HG02623 (cell line): ENCODE results near the gene MATK.
"Not testable (repeated sequence)": the region's sequence is repeated elsewhere in the genome, so short reads cannot be mapped to it uniquely, and the experiment has no call there.

Experiments
- ATAC-seq: cut with Tn5 transposase; IDR thresholded peaks from one replicate; pipeline ENCODE4 v1.9.1; 2021; ENCODE audit warnings: moderate library complexity; ENCODE audit not compliant: unreplicated experiment

MATK gene

DNA sequence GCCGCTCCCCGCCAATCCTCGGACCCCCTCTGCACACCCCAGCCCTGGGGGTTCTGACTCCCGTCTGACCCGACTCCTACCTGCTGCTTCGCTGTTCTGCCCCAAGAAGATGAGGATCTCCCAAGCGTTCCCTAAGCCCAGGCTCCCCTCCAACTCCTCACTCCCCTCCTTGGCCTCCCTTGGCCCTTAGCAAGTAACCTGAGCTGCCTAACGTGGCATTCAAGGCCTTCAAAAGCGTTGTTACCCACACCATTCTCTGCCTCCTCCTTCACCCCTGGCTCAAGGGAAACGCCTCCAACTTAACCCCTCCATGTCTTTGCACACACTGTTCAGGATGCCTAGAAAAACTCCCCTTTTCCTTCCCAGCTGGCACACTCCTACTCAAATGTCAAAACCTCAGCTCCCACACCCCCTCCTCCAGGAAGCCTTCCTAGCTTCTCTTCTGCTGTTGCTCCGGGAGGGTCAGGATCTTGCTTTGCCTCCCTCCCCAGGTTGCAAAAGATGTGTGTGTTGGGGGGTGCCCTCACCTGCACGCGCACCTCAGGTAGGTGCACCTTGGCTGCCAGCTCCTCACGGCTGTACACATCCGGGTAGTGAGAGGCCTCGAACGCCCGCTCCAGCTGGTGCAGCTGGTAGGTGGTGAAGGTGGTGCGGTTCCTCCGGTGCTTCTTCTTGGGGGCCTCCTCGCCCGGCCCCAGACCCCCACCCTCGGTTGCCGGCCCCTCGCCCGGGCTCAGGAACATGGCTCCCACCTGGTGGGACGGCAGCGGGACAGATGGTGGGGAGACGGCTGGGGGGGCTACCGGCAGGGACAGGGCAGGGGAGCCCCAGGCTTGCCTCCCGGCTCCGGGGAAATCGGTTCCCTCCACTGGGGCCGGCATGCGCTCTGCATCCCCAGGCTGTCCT, 14.9 kb downstream of the MATK start:
- no peak for ATAC-seq

DNA sequence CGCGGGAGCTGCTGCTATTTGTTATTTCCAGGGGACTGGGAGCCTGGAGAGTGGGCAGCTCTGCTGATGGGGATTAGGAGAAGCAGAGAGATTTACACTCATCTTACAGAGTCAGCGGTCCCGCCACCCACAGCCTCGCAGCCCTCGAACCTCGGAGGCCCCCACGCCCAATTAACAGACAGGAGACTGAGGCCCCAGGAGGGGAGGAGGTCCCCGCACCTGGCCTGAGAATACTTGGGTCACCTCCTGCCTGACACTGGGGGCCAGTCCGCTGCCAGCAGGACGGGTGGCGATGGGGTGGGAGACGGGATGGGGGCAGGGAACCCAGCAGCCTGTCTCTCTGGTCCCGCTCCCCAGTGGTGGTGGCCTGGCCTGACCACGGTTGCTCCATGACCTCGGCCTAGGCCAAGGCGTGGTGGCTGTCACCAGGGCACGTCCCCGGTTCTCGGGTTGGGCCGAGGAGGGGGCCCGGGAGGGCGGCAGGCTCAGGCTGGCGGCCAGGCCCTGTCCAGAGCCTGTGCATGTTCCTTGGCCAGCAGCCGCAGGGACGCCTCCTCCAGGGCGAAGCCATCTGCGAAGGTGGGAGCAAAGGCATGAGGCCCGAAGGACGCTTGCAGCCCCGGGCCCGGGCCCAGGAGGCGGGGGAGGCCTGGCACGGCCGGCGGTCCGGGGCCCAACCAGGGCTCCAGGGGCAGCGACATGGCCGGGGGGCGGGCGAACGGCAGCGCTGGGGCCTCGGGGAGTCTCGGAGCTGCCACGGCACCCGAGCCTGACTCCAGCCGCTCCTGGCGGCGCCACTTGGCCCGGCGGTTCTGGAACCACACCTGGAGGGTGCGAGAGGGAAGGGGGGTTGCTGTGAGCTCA, 15.8 kb downstream of the MATK start:
- no peak for ATAC-seq

DNA sequence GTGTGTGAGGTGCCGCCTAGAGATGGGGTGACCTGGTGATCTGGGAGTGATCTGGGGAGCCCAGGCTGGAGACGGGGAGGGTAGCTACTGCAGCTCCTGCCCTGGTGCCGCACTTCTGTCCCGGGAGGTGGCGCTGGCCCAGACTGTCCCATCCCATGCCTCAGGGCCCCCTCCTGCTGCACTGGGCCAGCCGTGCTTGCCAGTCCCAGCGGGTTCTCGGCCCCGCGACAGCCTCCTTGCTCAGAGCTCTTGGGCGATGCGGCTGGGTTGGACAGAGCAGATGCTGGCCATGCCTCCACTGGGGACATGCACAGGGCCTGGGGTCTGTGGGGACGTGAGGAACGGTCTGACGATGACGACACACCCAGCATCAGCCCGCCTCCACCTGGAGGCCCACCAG, 16.7 kb downstream of the MATK start:
- no peak for ATAC-seq

GRCh38 chr19:3768748-3769099, 17.5 kb downstream of the MATK start:
- no peak for ATAC-seq

- no peak for ATAC-seq
Measured at GRCh38 chr19:3768015-3768747, 18.0 kb downstream of the MATK start.

- ATAC-seq = no peak
Measured at GRCh38 chr19:3767050-3767449, 19.1 kb downstream of the MATK start.

- ATAC-seq = no peak
Measured at GRCh38 chr19:3766520-3766919, 19.7 kb downstream of the MATK start.

- not testable (repeated sequence) for ATAC-seq
Measured at GRCh38 chr19:3765757-3766156, 20.4 kb downstream of the MATK start.

DNA sequence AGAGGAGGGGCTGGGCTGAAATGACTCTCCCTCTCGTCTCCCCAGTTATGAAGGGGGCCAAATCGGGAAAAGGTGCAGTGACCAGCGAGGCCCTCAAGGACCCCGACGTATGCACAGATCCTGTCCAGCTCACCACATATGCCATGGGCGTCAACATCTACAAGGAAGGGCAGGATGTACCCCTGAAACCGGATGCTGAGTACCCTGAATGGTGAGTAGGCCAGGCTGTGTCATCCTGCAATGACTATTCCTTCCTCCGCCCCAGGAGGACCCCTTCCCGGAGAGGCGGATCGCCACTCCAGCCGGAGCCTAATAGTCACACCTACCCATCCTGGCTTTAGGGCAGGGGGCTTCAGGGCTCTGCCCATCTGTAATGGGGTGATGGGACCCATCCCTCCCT, 21.1 kb downstream of the MATK start:
- no peak for ATAC-seq

- peak; percentile 74 for ATAC-seq
Measured at GRCh38 chr19:3762501-3763459, 23.4 kb downstream of the MATK start, which contains the start of gene MRPL54. MRPL54 (plus strand) TSS chr19:3762682; CDS start chr19:3762701, 19 bp downstream.

DNA sequence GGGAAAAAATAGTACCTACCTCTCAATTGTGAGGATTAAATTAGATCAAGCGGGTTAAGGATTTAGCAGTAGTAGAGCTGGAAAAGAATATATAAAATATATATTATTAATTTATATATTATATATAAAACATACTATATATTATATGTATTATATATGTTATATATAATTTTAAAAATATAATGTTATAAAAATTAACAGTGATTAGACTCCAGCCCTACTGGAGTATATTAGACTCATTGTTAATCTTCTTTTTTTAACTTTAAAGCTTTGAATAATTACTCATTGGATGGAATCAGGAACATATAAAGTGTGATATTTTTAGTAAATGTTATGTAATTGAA, 24.1 kb downstream of the MATK start:
- no peak for ATAC-seq

GRCh38 chr19:3761382-3762129, 24.6 kb downstream of the MATK start, which contains the start of gene APBA3:
APBA3 (minus strand) TSS chr19:3761692; CDS start chr19:3760264, 1,428 bp downstream.
- peak; percentile 41 for ATAC-seq

- no peak for ATAC-seq
Measured at GRCh38 chr19:3760871-3761361, 25.3 kb downstream of the MATK start.

DNA sequence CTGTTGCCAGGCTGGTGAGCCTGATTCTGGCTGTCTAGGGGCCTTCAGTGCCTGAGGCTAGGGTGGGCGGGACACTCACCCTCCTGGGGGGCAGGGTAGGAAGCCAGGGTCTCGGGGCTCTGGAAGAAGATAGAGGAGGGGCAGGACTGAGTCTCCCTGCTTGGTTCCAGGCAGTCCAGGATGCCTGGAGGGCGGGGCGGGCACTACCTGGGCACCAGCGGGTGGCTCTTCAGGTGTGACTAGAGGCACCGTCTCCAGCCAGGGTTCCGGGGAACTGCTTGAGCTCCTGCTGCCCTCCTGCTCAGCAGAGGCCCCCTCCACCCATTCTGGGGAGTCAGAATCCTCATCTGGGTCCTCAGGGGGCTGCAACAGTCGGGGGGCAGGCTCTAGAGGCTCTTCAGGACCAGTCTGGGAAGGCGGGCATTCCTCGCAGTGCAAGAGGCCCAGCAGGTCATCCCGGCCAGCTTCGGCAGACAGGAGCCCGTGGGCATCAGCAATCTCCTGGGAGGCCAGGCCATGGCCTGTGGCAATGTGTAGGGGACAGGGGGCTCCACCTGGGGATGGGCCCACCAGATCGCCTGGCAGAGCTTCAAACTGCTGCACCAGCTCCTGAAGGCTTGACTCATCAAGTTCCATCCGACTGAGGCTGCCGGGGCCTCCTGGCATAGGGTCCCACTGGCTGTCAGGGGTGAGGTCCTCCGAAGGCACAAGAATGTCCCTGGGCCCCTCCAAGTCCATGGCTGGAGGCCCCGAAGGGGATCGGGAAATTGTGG, 26.5 kb downstream of the MATK start:
- no peak for ATAC-seq

DNA sequence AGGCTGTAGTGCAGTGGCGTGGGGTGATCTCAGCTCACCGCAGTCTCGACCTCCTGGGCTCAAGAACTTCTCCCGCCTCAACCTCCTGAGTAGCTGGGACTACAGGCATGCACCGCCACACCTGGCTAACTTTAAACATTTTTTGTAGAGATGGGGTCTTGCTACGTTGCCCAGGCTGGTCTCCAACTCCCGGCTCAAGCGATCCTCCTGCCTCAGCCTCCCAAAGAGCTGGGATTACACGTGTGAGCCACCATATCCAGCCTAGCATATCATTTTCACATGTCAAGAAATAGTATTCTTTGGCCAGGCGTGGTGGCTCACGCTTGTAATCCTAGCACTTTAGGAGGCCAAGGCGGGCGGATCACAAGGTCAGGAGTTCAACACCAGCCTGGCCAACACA, 27.9 kb downstream of the MATK start:
- not testable (repeated sequence) for ATAC-seq

- ATAC-seq = not testable (repeated sequence)
Measured at GRCh38 chr19:3757705-3758104, 28.5 kb downstream of the MATK start.

GRCh38 chr19:3753631-3754410, 32.4 kb downstream of the MATK start:
- no peak for ATAC-seq

GRCh38 chr19:3752492-3752891, 33.7 kb downstream of the MATK start:
- no peak for ATAC-seq
